ENCODE data around the gene SPCS3.
A peak's percentile ranks its signal among the peaks of the same experiment; 100 is the strongest.
"Not testable (repeated sequence)": the region's sequence is repeated elsewhere in the genome, so short reads cannot be mapped to it uniquely, and the experiment has no call there.

Gene SPCS3

DNA sequence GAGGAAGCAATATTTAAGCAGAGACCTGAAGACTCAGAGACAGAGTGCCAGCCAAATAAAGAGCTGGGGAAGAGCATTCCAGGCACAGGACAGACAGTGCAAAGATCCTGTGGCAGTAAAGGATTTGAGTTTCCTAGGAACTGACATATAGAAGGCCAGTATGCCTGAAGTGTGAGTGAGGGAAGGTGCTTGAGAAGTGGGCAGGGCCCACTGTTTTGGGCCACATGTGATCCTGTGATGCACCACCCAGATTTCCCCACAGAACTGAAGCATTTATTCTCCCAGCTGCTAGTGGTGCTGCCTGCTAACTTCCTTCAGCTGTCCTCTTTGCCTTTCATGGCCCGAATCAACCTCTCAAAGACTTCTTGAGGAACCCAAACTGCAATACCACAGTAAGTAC, 26.8 kb upstream of the SPCS3 start:
- TF ChIP-seq, protein P1, sequence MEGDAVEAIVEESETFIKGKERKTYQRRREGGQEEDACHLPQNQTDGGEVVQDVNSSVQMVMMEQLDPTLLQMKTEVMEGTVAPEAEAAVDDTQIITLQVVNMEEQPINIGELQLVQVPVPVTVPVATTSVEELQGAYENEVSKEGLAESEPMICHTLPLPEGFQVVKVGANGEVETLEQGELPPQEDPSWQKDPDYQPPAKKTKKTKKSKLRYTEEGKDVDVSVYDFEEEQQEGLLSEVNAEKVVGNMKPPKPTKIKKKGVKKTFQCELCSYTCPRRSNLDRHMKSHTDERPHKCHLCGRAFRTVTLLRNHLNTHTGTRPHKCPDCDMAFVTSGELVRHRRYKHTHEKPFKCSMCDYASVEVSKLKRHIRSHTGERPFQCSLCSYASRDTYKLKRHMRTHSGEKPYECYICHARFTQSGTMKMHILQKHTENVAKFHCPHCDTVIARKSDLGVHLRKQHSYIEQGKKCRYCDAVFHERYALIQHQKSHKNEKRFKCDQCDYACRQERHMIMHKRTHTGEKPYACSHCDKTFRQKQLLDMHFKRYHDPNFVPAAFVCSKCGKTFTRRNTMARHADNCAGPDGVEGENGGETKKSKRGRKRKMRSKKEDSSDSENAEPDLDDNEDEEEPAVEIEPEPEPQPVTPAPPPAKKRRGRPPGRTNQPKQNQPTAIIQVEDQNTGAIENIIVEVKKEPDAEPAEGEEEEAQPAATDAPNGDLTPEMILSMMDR (IDR thresholded peaks at IDR 0.05; ENCODE audit: low read depth, low read length): no peak
- no peak for DNase-seq (ENCODE audit: extremely low read depth, low read depth)

DNA sequence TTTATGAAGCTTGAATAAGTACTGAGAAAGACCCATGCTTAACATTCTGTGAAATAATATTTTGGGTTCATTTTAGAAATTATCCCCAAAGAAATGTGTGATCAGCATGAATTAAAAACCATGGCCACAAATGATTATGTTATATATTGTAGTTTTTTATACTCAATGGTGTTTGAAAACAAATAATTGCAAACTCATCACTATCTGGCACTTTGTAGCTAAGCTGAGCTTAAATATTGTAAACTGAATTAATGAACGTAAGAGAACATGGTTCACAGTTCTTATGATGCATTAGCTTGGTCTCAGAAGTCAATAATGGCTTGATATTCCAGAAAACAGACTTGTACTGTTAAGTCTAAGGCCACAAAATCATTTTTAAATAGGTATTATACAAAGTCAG, 26.1 kb upstream of the SPCS3 start:
- TF ChIP-seq, protein P1 (IDR thresholded peaks at IDR 0.05; ENCODE audit: low read depth, low read length): no peak
- DNase-seq (ENCODE audit: extremely low read depth, low read depth): no peak

DNA sequence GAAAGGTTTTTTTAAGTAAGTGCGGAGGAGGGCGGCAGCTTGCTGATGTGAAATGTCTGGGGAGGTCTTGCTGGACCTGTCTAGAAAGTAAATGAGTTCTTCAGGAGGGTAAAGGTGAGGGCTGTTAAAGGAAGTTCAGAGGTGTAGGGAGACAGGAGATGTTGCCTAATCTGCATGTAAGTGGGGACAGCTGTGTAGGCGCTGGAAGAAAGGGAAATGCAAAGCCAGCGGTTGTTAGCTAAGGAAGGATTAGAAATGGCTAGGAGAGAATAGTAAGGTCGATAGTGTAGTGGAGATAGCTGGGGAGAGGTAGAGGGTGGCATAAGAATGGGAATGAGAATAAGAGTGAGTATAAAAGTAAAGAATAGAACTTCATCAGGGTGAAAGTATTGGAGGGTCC, 23.9 kb upstream of the SPCS3 start:
- not testable (repeated sequence) for DNase-seq (ENCODE audit: extremely low read depth, low read depth)

DNA sequence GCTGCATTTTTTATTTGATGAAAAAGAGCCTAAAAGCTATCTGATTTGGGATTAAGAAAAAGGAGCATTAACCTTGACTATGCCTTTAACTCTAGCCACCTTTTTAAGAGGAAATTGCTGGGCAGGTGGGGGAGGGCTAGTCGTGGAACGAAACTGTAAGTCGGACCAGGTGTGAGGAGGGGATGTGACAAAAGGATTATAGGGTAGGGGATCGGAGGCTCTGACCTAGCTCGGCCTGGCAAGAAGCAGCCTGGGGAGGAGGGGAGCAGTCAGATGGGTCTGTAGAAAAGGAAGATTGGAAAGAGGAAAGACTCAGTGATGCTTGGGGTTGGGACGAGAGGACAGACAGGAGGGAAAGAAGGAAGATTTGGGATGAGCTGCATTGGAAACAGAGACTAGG, 21.1 kb upstream of the SPCS3 start:
- DNase-seq (ENCODE audit: extremely low read depth, low read depth): no peak

DNA sequence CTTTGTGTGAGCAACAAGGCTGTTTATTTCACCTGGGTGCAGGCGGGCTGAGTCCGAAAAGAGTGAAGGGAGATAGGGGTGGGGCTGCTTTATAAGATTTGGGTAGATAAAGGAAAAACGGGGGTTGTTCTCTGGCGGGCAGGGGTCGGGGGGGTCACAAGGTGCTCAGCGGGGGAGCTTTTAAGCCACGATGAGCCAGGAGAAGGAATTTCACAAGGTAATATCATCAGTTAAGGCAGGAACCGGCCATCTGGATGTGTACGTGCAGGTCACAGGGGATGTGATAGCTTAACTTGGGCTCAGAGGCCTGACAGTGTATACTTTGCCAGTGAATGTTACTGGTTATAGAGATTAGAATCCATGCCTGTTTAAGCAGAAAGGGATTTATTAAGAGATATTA, 19.7 kb upstream of the SPCS3 start:
- DNase-seq (ENCODE audit: extremely low read depth, low read depth): no peak
- TF ChIP-seq, protein P1 (IDR thresholded peaks at IDR 0.05; ENCODE audit: low read depth, low read length): no peak

More for the DNA sequence above, 21.1 kb upstream of the SPCS3 start:
- TF ChIP-seq, protein P1 (IDR thresholded peaks at IDR 0.05; ENCODE audit: low read depth, low read length): no peak

DNA sequence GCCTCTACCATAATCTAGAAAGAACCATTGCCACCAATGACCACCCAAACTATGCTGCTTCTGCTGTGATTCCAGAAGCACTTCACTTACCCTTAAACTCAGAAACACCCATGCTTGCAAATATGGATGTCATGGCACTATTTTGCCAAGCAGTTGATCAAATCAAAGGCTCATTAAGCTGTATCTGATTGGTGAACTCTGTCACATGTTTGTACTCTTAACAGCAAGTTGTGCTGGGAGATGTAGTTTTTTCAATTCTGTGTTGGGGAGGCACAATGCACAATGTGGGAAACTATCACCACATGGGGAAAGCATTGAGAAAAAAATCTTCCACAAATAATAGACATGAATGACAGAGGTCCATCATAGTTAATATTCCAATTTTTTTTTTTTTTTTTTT, 19.2 kb upstream of the SPCS3 start:
- DNase-seq (ENCODE audit: extremely low read depth, low read depth): no peak
- TF ChIP-seq, protein P1 (IDR thresholded peaks at IDR 0.05; ENCODE audit: low read depth, low read length): no peak

DNA sequence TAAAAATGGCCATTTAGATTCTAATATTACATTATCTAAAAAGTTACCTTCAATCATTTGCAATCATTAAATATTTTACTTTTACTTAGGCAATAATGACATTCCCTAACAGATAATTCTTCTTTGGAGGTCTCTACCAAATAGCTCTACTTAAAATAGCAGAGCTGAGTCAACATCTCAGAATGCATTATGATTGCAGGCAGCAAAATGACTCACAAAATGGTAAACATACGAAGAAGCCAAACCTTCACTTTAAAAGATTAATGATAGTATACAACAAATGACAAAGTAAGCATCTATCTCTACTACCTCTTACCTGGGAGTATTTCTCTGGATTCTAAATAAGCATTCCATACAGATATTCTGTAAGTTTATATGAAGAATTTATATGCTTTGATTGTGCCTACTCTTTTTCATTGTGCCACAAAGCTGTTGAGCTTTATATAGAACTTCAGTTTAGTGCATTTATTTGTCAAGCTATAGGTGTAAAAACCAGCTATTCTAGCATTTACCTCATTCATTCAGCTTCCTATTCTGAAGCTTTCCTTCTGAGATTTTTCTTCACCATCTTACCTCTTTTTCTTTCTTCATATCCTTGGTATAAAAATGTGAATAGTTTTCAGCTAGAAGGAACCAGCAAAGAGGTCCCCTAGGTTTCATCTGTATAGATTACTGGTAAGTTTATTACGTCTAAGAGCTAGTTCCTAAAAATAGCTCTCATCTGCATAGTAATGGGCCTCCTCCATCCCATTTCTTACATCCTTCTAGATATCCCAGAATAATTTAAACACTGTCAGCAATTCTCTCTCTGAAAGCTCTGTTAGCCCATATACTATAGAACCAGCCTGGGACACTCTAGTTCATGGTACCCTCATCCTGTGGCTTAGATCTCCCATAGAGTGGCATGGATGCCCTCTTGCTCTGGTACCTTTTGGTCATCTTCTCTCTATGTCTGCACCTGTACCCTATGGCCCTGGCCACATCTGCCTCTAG, 17.2 kb upstream of the SPCS3 start:
- TF ChIP-seq, protein P1 (IDR thresholded peaks at IDR 0.05; ENCODE audit: low read depth, low read length): no peak
- peak; percentile 19 for DNase-seq (ENCODE audit: extremely low read depth, low read depth)
